Kidney (tissue), 14 donors: Measurements from ENCODE around the gene TMEM263. TPM values are rescaled to one million over a fixed set of nuclear protein-coding genes. Genes with fewer than 3 reads are reported as not detected.
"Not testable (repeated sequence)": the region's sequence is repeated elsewhere in the genome, so short reads cannot be mapped to it uniquely, and the experiment has no call there.

Experiments
- DNase-seq, 5 donors: peaks; one replicate each; pipeline ENCODE4 v3.0.0-alpha.2; 2013 to 2020
- FAIRE-seq: peaks from 2 replicates; lab custom pipeline; 2012; peaks lifted over from hg19 to GRCh38; lab: Jason Lieb, UNC
- H3K27ac ChIP-seq, 2 donors: one replicate each; pipeline ENCODE4 v1.7.0; 2013; ENCODE audit warnings: low read depth in 2 of 2, low read length in 2 of 2, inconsistent platforms in 1 of 2
- H3K27me3 ChIP-seq: one replicate; pipeline ENCODE4 v1.7.1; 2013; ENCODE audit warnings: low read length, inconsistent platforms; ENCODE audit not compliant: control insufficient read depth, insufficient read depth
- H3K36me3 ChIP-seq, 3 donors: one replicate each; pipeline versions ENCODE4 v1.7.0 to v1.7.1; 2013; ENCODE audit warnings: low read length in 3 of 3, control low read depth in 1 of 3, inconsistent platforms in 1 of 3; ENCODE audit not compliant: insufficient read depth in 3 of 3, control insufficient read depth in 2 of 3
- H3K4me1 ChIP-seq, 3 donors: one replicate each; pipeline versions ENCODE4 v1.7.0 to v1.7.1; 2013; ENCODE audit warnings: low read length in 3 of 3, inconsistent platforms in 1 of 3, low read depth in 1 of 3; ENCODE audit not compliant: control insufficient read depth in 2 of 3, insufficient read depth in 2 of 3
- H3K4me3 ChIP-seq, 3 donors: one replicate each; pipeline versions ENCODE4 v1.7.0 to v1.8.1; 2013; ENCODE audit warnings: low read length in 3 of 3, control low read depth in 1 of 3, inconsistent platforms in 1 of 3
- H3K9ac ChIP-seq, 3 donors: one replicate each; pipeline versions ENCODE4 v1.7.0 to v1.7.1; 2013; ENCODE audit warnings: low read length in 3 of 3, control low read depth in 1 of 3, inconsistent platforms in 1 of 3
- H3K9me3 ChIP-seq, 3 donors: one replicate each; pipeline versions ENCODE4 v1.7.0 to v1.7.1; 2013; ENCODE audit warnings: low read length in 3 of 3, control low read depth in 1 of 3, inconsistent platforms in 1 of 3; ENCODE audit not compliant: control insufficient read depth in 2 of 3, insufficient read depth in 1 of 3
- CTCF ChIP-seq: IDR thresholded peaks from 3 replicates; pipeline ENCODE4 v1.5.1; 2012; ENCODE audit warnings: mild to moderate bottlenecking, moderate library complexity, borderline replicate concordance; ENCODE audit not compliant: insufficient read depth; ENCODE audit errors: extremely low read depth
- intact Hi-C: fragments of 100-400 bp; cut with DNase I; formaldehyde crosslinking; loops from one replicate; pipeline ENCODE4 v1.11.1; 2022
- polyA plus RNA-seq: library from polyadenylated mRNA; stranded (reverse); fragments of 350-450 nt; fragmentation: Illumina TruSeq; extraction: RNeasy Lipid Tissue Mini Kit (QIAGEN cat#74804); gene quantifications from one replicate; pipeline ENCODE4 v1.2.3, GENCODE V29; 2014; ENCODE audit warnings: low read depth, low replicate concordance; ENCODE audit not compliant: insufficient read depth
- total RNA-seq: library from RNA; stranded (reverse); fragmentation: NEBNext Ultra II Directional; extraction: Animal tissue kit (Norgen Biotek cat#: 25700); gene quantifications from one replicate; pipeline ENCODE4 v1.2.1, GENCODE V29; 2021
- donor health status: control.
- donor health status: control.
- donor health status: control.
- donor health status: control.
- donor health status: control.
- donor health status: DM: yes; HTN: yes; CAD: no.
- donor health status: Normal renal cell carcinoma (clear cell type).

TMEM263 gene
- total and polyA plus RNA-seq, 2 donors from 2014 or later = 28.7 to 43.1 TPM

- no peaks in the 10 kb centered on the region for H3K4me1 ChIP-seq
- DNase-seq (no peak), FAIRE-seq (no peak)
- H3K9ac ChIP-seq = no peak overlapping the region
- no peaks in the 10 kb centered on the region for H3K9me3 ChIP-seq
- intact Hi-C loops = no loop called here
- TF ChIP-seq CTCF = no peak
- H3K27me3 ChIP-seq = no peaks in the 10 kb centered on the region
- peaks cover 0 to 2% (median 0%) of the 10 kb centered on the region in 3 donors for H3K36me3 ChIP-seq
- H3K27ac ChIP-seq = no peak overlapping the region
- no peak overlapping the region for H3K4me3 ChIP-seq
These were observed 42.2 kb downstream of the TMEM263 start for GRCh38 chr12:106997916-106998315.

- FAIRE-seq (no peak), DNase-seq (no peak)
- Histone ChIP-seq H3K36me3 (peaks cover 0 to 2% (median 0%) of the 10 kb centered on the region in 3 donors), H3K27me3 (no peaks in the 10 kb centered on the region), H3K27ac (no peak overlapping the region), H3K9me3 (no peaks in the 10 kb centered on the region), H3K4me3 (no peak overlapping the region), H3K4me1 (no peaks in the 10 kb centered on the region), H3K9ac (no peak overlapping the region)
- intact Hi-C loops = no loop called here
- no peak for TF ChIP-seq CTCF
These were observed 43.7 kb downstream of the TMEM263 start for GRCh38 chr12:106999446-106999845.

GRCh38 chr12:107002665-107003064, 47.0 kb downstream of the TMEM263 start:
- H3K27me3 ChIP-seq, DNase-seq, H3K9ac ChIP-seq, H3K4me1 ChIP-seq, FAIRE-seq, H3K9me3 ChIP-seq, H3K27ac ChIP-seq, H3K4me3 ChIP-seq, H3K36me3 ChIP-seq, intact Hi-C loops: not testable (repeated sequence)

- Histone ChIP-seq H3K27me3 (no peaks in the 10 kb centered on the region), H3K9ac (no peak overlapping the region), H3K4me3 (no peak overlapping the region), H3K27ac (no peak overlapping the region), H3K36me3 (no peaks in the 10 kb centered on the region), H3K9me3 (no peaks in the 10 kb centered on the region), H3K4me1 (no peaks in the 10 kb centered on the region)
- TF ChIP-seq CTCF = no peak
- DNase-seq (no peak), FAIRE-seq (no peak)
- intact Hi-C loops = no loop called here
These were observed 51.7 kb downstream of the TMEM263 start for GRCh38 chr12:107007411-107007810.
